H1 (cell line): ENCODE data around the gene C19orf67.

Experiments
- CEBPB ChIP-seq: IDR thresholded peaks from 2 replicates; pipeline ENCODE4 v1.6.1; 2012; ENCODE audit warnings: low read depth, low read length
- CTCF ChIP-seq, 3 experiments: IDR thresholded peaks; 1 replicate in 2 of 3; 2 replicates in 1 of 3; pipeline versions ENCODE4 v1.5.1 to v1.6.1; 2011; ENCODE audit warnings: low read length in 3 of 3, mild to moderate bottlenecking in 3 of 3, inconsistent platforms in 2 of 3, low read depth in 1 of 3, moderate library complexity in 1 of 3; ENCODE audit not compliant: insufficient read depth in 1 of 3; ENCODE audit errors: control extremely low read depth in 1 of 3
- E2F6 ChIP-seq: IDR thresholded peaks from 2 replicates; pipeline ENCODE4 v1.6.1; 2012; ENCODE audit warnings: inconsistent platforms
- EP300 ChIP-seq, 2 experiments: IDR thresholded peaks; 1 replicate in 1 of 2; 2 replicates in 1 of 2; pipeline ENCODE4 v1.6.1; 2011 to 2012; ENCODE audit warnings: low read depth in 2 of 2, low read length in 2 of 2, mild to moderate bottlenecking in 2 of 2, borderline replicate concordance in 1 of 2, inconsistent platforms in 1 of 2, moderate library complexity in 1 of 2
- EZH2 ChIP-seq: fragments of 200-600 bp; sonication (generic); IDR thresholded peaks from 2 replicates; pipeline ENCODE4 v1.7.1; 2012; ENCODE audit warnings: low read depth, mild to moderate bottlenecking, moderate library complexity, low read length, inconsistent platforms; ENCODE audit not compliant: severe bottlenecking
- POLR2A ChIP-seq, 2 experiments: IDR thresholded peaks; 1 replicate in 1 of 2; 2 replicates in 1 of 2; pipeline ENCODE4 v1.6.1; 2011; ENCODE audit warnings: low read depth in 2 of 2, low read length in 2 of 2, mild to moderate bottlenecking in 2 of 2; ENCODE audit errors: control extremely low read depth in 1 of 2
- RAD21 ChIP-seq, 2 experiments: IDR thresholded peaks in 1 of 2; conservative IDR thresholded peaks in 1 of 2; 2 replicates each; pipeline ENCODE4 v1.6.1; 2011; ENCODE audit warnings: low read depth in 2 of 2, low read length in 2 of 2, improper control_type of control experiment in 1 of 2, inconsistent platforms in 1 of 2, mild to moderate bottlenecking in 1 of 2, moderate library complexity in 1 of 2
- RXRA ChIP-seq: IDR thresholded peaks from 2 replicates; pipeline ENCODE4 v1.6.1; 2011; ENCODE audit warnings: low read depth, mild to moderate bottlenecking, low read length, moderate library complexity; ENCODE audit not compliant: insufficient read depth
- SP1 ChIP-seq: IDR thresholded peaks from 2 replicates; pipeline ENCODE4 v1.6.1; 2011; ENCODE audit warnings: low read depth, low read length
- ZNF274 ChIP-seq: IDR thresholded peaks from 2 replicates; pipeline ENCODE4 v1.7.0; 2012; ENCODE audit warnings: low read length, borderline replicate concordance; ENCODE audit errors: extremely low read depth

GRCh38 chr19:14059652-14060155 is 25.9 kb downstream of the C19orf67 start:
- TF ChIP-seq E2F6 = no peak
- no peak for TF ChIP-seq EZH2
- no peak for TF ChIP-seq CTCF (IDR thresholded peaks at IDR 0.05; ENCODE audit: control extremely low read depth in 1 of 3, insufficient read depth in 1 of 3, low read depth in 1 of 3, low read length in 3 of 3)
- TF ChIP-seq ZNF274 = no peak
- TF ChIP-seq RXRA = no peak
- TF ChIP-seq RAD21 (IDR thresholded peaks at IDR 0.05 in 1 of 2, conservative IDR thresholded peaks at IDR 0.05 in 1 of 2; ENCODE audit: low read depth in 2 of 2, low read length in 2 of 2) = no peak
- no peak for TF ChIP-seq SP1
- TF ChIP-seq POLR2A (IDR thresholded peaks at IDR 0.05; ENCODE audit: control extremely low read depth in 1 of 2, low read depth in 2 of 2, low read length in 2 of 2) = no peak
- no peak for TF ChIP-seq CEBPB
- no peak for TF ChIP-seq EP300 (IDR thresholded peaks at IDR 0.05; ENCODE audit: borderline replicate concordance in 1 of 2, low read depth in 2 of 2, low read length in 2 of 2)
